Stimulated activated CD4-positive, alpha-beta T cell treated with anti-CD3 and anti-CD28 coated beads, Interleukin-12 subunit alpha, Interleukin-12 subunit beta, amount 100 ng/mL, for 48 hours (primary cell): ENCODE measurements around the gene P2RX6.
"Not testable (repeated sequence)": the region's sequence is repeated elsewhere in the genome, so short reads cannot be mapped to it uniquely, and the experiment has no call there.

ENCODE experiments used
- DNase-seq, 3 donors: peaks; one replicate each; pipeline ENCODE4 v3.0.0-alpha.2; 2020; ENCODE audit warnings: low read depth in 2 of 3, low spot score in 1 of 3

P2RX6 gene

GRCh38 chr22:21052715-21053459, 37.9 kb downstream of the P2RX6 start:
- no peak for DNase-seq

GRCh38 chr22:21054046-21054713, 39.2 kb downstream of the P2RX6 start:
- no peak for DNase-seq

- DNase-seq: no peak
These were observed 40.0 kb downstream of the P2RX6 start for GRCh38 chr22:21054714-21055563.

GRCh38 chr22:21055564-21055834, 40.5 kb downstream of the P2RX6 start:
- DNase-seq: no peak

- DNase-seq: no peak
These were observed 40.9 kb downstream of the P2RX6 start for GRCh38 chr22:21055880-21056319.

GRCh38 chr22:21060363-21060762, 45.4 kb downstream of the P2RX6 start:
- not testable (repeated sequence) for DNase-seq

GRCh38 chr22:21061660-21062321, 46.8 kb downstream of the P2RX6 start:
- not testable (repeated sequence) for DNase-seq

- DNase-seq: not testable (repeated sequence)
These were observed 49.5 kb downstream of the P2RX6 start for GRCh38 chr22:21064425-21064824.

- no peak for DNase-seq
These were observed 50.2 kb downstream of the P2RX6 start for GRCh38 chr22:21064917-21065864.

- no peak for DNase-seq
These were observed 52.3 kb downstream of the P2RX6 start for GRCh38 chr22:21067075-21067900.

- no peak for DNase-seq
These were observed 53.1 kb downstream of the P2RX6 start for GRCh38 chr22:21067901-21068680.

- DNase-seq: no peak
These were observed 53.8 kb downstream of the P2RX6 start for GRCh38 chr22:21068681-21069276.

- DNase-seq: no peak
These were observed 54.4 kb downstream of the P2RX6 start for GRCh38 chr22:21069375-21069774.

- no peak for DNase-seq
These were observed 56.0 kb downstream of the P2RX6 start for GRCh38 chr22:21070690-21071615.

GRCh38 chr22:21071796-21072195, 56.8 kb downstream of the P2RX6 start:
- not testable (repeated sequence) for DNase-seq

GRCh38 chr22:21073023-21073422, 58.1 kb downstream of the P2RX6 start:
- DNase-seq: no peak

- DNase-seq: no peak
These were observed 58.5 kb downstream of the P2RX6 start for GRCh38 chr22:21073482-21073881.
